HG02943 (cell line): Measurements from ENCODE around the gene CPEB4.

Source experiments
- ATAC-seq: cut with Tn5 transposase; IDR thresholded peaks from one replicate; pipeline ENCODE4 v1.9.1; 2021; ENCODE audit warnings: mild to moderate bottlenecking, low read depth, moderate library complexity; ENCODE audit not compliant: unreplicated experiment

Gene CPEB4

GRCh38 chr5:173858670-173859407, 29.3 kb upstream of the CPEB4 start:
- no peak for ATAC-seq

DNA sequence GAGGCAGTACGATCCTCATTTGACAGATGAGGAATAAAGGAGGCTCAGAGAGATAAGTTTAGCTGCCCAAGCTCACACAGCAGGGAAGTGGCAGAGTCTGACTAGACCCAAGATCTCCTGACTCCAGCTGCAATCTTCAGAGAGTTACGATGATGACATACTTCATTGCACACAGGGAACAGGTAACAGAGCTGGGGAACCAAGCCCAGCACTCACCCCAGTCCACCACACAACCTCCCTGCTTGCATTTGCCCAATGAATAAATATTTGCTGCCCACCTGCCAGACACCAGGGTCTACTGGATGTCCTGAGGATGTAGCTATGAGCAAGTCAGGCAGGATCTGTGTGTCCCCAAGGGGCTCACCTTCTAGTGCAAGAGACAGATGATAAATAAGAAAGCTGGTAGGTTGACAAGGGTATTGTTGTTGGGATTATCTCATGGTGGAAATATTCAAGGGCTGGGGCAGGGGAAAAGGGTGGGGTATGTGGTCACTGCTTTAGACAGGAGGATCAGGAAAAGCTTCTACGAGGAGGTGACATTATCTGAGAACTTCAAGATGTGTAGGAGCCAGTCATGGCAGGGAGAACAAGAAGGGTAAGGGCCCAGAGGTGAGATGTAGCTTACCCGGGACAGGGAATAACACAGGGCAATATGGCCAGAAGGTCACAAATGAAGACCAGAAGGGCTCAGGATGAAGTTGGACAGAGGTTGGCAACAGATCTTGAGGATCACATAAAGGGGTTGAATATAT, 28.6 kb upstream of the CPEB4 start:
- no peak for ATAC-seq

GRCh38 chr5:173862047-173862477, 26.1 kb upstream of the CPEB4 start:
- no peak for ATAC-seq

GRCh38 chr5:173863359-173863758, 24.8 kb upstream of the CPEB4 start:
- ATAC-seq = no peak

- no peak for ATAC-seq
Measured at GRCh38 chr5:173864126-173865050, 23.8 kb upstream of the CPEB4 start.

DNA sequence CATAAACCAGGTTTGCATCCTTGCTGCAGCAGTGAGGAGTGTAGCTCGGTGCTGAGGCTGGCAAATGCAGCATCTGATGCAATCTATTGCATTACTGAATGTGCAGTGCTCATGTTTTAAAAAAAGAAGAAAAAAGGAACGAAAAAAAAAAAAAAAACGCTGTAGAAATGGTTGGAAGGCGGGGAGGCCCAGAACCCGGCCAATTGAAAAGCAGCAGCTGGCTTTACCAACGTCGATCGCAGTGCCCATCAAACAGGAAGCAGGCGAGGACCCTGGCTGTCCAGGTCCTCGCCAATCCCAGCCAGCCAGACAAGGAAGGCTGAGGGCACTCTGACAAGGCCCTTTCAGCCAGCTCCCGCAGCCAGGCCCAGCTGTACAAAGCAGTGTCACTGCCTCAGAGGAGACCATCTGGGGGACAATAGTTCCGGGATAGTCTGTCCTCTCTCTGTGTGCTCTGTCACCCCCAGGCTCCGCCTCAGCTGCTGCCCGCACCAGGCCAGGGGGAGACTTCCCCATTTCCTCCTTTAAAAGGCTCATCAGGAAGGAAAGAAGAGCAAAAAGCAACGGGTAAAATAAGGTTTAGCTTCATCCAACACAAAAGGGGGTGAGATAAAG, 21.8 kb upstream of the CPEB4 start:
- no peak for ATAC-seq

GRCh38 chr5:173866858-173867679, 21.1 kb upstream of the CPEB4 start:
- no peak for ATAC-seq

GRCh38 chr5:173868096-173868880, 19.9 kb upstream of the CPEB4 start:
- ATAC-seq = no peak

DNA sequence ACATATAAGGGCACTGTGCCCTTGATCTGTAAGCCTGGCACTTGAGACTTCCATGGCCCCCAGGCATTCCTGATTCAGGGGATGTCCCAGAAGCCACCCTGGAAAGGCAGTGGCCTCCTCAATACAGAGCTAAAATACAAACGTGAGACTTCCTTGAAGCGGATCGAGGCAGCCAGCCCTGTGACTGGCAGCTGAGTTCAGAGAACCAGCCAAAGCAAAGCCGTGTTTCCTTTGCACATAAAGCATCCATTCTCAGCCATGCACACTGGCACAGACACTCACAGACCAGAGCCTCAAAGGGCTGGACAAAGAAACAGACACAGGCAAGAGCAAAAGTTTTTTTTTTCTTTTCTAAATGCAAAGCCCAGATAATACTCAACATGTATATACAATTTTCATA, 18.8 kb upstream of the CPEB4 start:
- no peak for ATAC-seq

DNA sequence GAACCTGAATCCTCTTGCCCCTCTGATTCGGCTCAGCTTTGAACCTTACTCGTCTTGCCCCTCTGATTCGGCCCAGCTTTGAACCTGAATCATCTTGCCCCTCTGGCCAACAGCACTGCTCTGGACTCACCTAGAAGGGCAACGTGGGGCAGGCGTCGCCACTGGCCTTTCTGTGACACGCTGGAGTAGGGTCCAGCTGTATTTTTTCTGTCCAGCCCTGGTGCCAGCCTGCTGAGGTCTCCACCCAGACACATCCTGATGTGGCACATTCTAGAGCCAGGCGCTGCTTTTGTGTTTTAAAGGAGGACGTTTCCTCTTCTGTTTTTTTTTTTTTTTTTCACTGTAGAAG, 15.2 kb upstream of the CPEB4 start:
- ATAC-seq = no peak

DNA sequence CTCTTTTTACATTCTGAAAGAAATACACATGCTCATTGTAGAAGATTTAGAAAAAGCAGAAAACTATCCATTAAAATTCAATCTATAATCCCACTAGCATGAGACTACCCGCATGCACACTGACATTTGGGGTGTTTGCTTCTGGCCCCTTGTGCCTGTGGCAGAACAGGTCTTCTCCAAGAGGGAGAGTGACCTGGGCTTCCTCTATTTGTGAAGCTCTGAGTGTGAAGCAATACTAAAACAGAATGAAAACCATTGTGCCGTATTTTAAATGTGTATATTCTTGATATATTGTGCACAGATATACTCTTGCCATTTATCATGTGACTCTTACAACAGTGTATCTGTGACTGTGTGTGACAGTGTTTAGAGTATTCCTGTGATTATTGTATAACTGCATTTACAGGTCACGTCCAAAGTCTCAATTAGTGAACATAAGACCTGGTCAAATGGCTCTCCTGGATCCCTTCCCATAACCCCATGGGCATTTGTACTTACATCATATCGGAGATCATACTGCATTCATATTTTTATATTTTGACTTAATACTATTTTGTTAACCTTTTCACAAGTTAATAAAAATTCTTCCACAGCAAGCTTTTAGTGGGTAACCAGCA, 14.7 kb upstream of the CPEB4 start:
- no peak for ATAC-seq

DNA sequence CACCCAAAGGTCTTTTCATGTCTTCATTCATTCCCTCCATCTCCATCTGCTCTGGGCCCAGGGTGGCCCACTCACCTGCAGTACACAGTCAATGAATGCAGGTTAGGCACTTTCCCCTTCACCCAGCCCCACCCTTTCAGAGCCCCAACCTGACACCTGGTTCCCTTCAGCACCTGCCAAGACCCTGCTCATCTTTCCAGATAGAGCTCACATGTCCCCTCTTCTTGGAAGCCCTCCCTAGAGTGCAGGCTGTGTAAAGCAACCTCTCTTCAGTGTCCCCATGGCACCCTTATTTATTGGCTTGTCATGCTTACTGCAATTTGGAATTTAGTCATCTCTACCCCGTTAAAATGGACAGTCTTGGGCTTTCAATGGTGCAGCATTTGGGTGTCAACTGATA, 13.0 kb upstream of the CPEB4 start:
- no peak for ATAC-seq

DNA sequence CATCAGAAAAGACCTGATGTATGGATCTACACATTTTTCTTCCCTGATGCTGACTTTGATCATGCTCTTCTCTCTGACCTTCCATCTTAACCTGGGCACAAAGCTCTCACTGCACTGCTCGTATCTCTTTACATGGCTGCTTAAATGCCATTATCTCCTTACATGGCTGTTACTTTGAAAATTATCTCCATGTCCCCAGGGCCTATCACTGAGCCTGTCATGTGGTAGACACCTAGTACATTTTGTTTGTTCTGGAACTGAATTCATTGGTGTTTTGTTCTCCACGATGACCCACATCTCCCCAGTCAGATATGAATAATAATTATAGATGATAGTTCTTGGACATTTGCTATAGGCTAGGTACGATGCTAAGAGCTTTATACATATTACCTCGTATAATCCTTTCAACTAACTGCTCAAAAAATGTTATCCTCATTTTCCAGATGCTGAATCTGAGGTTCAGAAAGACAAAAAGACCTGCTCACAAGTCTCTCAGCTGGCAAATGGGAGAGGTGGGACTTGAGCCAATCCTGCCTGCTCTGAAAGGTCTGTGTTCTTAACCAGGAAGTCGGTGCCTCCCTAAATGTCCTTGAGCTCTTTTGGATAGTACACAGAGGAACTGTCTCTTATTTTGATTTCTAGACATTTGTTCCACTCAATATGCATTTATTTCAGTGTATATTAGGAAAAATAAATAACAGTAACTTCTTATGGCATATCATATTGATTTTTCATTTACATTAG, 9.8 kb upstream of the CPEB4 start:
- ATAC-seq = no peak

DNA sequence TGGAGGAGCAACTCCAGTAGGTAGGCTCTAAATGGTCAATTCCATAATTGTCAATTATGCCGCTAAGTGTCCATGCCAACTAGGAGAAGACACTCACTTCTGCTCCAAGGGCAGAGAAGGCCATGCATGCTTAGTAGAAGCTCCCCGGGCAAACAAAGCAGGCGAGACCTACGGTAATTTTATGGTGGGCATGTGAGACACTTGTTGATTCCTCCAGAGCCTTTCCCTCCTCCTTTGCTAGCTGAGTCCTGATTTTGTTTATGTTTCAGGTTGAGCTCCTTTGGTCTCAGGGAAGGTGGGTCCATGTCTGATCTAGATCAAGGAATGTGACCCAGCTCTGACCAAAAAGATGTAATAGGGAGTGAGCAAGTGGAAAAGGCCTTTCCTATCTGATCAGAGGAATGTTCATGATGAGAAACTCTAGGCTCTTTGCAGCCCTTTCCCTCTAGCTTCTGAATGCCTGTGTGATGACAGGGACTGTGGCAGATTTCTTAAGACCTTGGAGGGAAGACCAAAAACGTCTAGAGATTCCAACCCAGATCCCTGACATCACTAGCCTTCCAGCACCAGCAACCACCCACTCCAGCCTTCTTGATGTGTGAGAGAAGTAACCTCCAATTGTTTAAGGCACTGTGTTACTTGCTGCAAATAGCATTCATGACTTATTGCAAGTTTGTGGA, 7.7 kb upstream of the CPEB4 start:
- no peak for ATAC-seq

DNA sequence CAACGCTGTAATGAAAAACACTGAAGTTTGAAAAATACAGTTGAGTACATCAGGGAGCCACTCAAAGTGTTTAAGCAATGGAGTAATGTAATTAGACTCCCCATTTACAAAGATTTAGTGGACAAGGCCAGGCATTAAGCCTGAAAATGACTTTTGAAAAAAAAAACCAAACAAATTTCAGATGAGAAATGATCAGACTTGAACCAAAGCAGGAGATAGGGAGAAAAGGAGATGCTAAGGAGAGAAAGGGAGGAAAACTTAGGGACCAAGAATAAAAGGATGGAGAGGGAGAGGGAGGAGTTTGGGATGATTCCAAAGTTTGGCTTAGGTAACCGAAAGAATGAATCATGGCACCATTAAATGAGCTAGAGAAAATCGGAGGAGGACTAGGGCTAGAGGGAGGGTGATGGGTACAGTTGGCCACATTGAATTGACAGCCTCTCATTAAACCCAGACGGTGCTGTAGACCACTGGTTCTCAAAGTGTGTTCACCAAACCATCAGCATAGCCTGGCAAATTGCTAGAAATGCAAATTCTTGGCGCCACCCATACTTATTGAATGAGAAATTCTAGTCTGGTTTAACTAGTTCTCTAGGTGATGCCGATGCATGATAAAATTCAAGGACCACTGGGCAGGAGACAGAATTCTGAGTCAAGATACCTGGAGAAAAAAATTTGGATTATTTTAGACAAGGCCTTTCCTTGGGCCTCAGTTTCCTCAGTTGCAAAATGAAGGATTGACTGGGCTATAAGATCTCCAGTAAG, 6.2 kb upstream of the CPEB4 start:
- ATAC-seq = no peak

GRCh38 chr5:173882632-173883031, 5.5 kb upstream of the CPEB4 start:
- no peak for ATAC-seq
